AG10803 (cell line): ENCODE data around the gene GGT1.

Experiments
- DNase-seq: peaks from one replicate; pipeline ENCODE4 v3.0.0; 2010; ENCODE audit warnings: low read depth
- H3K4me3 ChIP-seq: 2 replicates; pipeline ENCODE4 v1.5.1; 2011; ENCODE audit warnings: mild to moderate bottlenecking, low read length, control low read depth
- TF ChIP-seq, protein P1 (sequence below): conservative IDR thresholded peaks from 2 replicates; pipeline ENCODE4 v1.5.1; 2011; ENCODE audit warnings: mild to moderate bottlenecking, low read length, control low read depth, inconsistent platforms

Gene GGT1

DNA sequence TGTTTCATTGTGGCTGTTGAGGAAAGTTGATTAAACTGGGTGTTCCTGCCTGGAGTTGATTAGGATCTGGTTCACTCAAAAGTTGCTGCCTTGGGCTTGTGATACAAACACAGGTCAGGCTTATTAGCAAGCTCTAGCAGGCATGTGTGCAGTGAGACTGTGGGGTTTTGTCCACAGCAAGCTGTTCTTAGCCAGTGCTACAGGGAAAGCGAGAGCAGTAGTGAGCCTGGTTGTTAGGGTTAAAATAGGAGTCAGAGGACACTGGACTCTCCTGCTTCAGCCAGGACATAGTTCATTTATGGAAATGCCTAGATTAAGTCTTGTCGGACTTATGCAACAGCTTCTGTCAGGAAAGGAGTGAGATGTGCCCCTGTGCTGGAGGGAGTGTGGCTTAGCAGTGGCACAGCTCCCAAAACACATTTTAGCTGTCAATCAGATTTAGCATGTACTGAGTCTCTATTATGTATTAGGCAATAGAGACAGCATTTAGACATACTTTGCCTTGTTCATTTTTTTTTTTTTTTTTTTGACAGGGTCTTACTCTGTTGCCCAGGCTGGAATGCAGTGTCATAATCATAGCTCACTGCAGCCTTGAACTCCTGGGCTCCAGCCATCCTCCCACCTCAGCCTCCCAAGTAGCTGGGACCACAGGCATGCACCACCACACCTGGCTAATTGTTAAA is 38.5 kb upstream of the GGT1 start:
- no peak overlapping the region for H3K4me3 ChIP-seq
- TF ChIP-seq, protein P1, sequence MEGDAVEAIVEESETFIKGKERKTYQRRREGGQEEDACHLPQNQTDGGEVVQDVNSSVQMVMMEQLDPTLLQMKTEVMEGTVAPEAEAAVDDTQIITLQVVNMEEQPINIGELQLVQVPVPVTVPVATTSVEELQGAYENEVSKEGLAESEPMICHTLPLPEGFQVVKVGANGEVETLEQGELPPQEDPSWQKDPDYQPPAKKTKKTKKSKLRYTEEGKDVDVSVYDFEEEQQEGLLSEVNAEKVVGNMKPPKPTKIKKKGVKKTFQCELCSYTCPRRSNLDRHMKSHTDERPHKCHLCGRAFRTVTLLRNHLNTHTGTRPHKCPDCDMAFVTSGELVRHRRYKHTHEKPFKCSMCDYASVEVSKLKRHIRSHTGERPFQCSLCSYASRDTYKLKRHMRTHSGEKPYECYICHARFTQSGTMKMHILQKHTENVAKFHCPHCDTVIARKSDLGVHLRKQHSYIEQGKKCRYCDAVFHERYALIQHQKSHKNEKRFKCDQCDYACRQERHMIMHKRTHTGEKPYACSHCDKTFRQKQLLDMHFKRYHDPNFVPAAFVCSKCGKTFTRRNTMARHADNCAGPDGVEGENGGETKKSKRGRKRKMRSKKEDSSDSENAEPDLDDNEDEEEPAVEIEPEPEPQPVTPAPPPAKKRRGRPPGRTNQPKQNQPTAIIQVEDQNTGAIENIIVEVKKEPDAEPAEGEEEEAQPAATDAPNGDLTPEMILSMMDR: no peak
- DNase-seq: peak; percentile 70

DNA sequence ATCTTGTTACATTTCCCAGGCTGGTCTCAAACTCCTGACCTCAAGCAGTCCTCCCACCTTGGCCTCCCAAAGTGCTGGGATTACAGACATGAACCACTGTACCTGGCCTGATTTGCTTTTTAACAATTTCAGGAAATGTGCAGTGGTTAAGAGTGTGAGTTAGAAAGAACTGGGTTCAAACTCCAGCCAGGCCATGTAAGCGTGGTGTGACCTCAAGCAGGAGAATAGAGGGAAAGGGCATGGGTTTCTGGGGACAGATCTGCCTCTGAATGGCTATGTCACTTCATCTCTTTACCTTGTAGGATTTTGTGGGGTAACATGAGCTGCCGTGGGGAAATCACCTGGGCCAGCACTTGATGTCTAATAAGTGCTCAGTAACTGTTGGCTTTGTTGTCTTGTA is 37.9 kb upstream of the GGT1 start:
- TF ChIP-seq, protein P1: no peak
- no peak for DNase-seq
- H3K4me3 ChIP-seq: no peak overlapping the region

DNA sequence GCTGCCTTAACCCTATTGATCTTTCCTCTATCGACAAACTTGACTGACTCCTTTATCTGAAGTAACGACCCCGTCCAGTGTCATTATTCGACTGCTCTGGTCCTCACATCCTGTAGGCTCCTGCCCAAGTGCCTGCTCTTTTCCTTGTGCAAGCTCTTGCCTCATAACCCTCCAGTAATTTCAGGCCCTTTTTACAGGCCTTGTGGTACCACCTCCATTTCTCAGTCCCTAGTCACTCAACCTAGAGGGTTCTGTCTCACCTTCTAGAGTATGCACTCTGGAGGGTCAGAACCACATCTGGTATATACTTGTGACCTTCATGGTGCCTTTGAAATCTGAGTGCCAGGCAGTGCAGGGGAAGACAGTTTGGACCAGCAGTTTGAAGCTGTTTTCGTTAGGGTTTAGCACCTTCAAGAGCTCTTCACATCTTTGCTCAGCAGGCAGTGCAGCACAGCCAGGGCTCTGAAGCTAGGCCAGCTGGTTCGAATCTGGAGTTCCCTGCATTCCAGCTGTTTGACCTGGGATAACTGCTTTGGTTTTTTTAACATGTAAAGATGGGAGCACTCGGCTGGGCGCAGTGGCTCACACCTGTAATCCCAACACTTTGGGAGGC is 36.0 kb upstream of the GGT1 start:
- peak; percentile 28 for DNase-seq
- H3K4me3 ChIP-seq: no peak overlapping the region
- TF ChIP-seq, protein P1: no peak

DNA sequence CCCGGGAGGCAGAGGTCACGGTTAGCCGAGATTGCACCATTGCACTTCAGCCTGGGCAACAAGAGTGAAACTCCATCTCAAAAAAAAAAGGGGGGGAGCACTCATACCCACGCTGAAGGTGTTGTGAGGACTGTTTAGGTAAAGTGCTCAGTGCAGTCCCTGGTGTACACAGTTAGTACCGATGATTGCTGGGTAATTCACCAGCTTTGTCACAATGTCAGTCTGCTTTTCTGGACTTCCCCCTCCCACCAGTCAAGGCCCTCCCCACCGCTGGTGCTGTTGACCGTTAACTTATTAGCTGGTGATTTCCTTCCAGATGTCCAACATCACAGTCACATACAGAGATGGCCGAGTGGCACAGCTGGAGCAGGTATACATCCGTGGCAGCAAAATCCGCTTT is 35.3 kb upstream of the GGT1 start:
- no peak for DNase-seq
- TF ChIP-seq, protein P1: no peak
- no peak overlapping the region for H3K4me3 ChIP-seq

- no peak for DNase-seq
- TF ChIP-seq, protein P1: no peak
- no peak overlapping the region for H3K4me3 ChIP-seq
Measured at GRCh38 chr22:24571266-24571665, 31.7 kb upstream of the GGT1 start.

GRCh38 chr22:24576778-24577177 is 26.2 kb upstream of the GGT1 start:
- DNase-seq: no peak
- TF ChIP-seq, protein P1: no peak
- H3K4me3 ChIP-seq: no peak overlapping the region
